GM12892 (cell line): ENCODE data around the gene FRMD3.

Source experiments
- POLR2A ChIP-seq: IDR thresholded peaks from 2 replicates; pipeline ENCODE4 v1.6.1; 2011; ENCODE audit warnings: low read depth, low read length, control low read depth
- POLR2AphosphoS5 ChIP-seq: IDR thresholded peaks from 2 replicates; pipeline ENCODE4 v1.6.1; 2011; ENCODE audit warnings: low read depth, low read length, control low read depth
- TAF1 ChIP-seq: IDR thresholded peaks from 2 replicates; pipeline ENCODE4 v1.6.1; 2011; ENCODE audit warnings: low read depth, mild to moderate bottlenecking, control low read depth, low read length, borderline replicate concordance

- TF ChIP-seq POLR2A, result no peak
- no peak for TF ChIP-seq POLR2AphosphoS5
- no peak for TF ChIP-seq TAF1
Measured at GRCh38 chr9:83274787-83275186, 263.4 kb downstream of the FRMD3 start.
